LNCAP (cell line): Measurements from ENCODE around the gene PRR15.

Experiments
- TF ChIP-seq, protein P1 (sequence below): fragments of 450-650 bp; IDR thresholded peaks from 2 replicates; pipeline ENCODE4 v1.5.1; 2017; ENCODE audit warnings: mild to moderate bottlenecking

PRR15 gene

DNA sequence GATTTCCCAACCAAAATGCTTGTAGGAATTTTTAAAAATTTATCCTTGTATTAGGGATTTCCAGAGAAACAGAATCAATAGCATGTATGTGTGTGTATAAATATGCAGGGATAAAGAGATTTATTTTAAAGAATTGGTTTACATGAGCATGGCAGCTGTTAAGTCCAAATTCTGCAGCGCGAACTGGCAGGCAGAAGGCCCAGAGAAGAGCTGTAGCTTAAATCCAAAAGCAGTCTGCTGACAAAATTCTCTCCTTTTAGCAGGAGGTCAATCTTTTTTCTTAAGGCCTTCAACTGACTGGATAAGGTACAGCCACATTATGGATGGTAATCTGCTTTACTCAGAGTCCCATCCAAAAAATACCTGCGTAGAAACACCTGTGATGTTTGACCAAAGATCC is 42.0 kb downstream of the PRR15 start:
- TF ChIP-seq, protein P1, sequence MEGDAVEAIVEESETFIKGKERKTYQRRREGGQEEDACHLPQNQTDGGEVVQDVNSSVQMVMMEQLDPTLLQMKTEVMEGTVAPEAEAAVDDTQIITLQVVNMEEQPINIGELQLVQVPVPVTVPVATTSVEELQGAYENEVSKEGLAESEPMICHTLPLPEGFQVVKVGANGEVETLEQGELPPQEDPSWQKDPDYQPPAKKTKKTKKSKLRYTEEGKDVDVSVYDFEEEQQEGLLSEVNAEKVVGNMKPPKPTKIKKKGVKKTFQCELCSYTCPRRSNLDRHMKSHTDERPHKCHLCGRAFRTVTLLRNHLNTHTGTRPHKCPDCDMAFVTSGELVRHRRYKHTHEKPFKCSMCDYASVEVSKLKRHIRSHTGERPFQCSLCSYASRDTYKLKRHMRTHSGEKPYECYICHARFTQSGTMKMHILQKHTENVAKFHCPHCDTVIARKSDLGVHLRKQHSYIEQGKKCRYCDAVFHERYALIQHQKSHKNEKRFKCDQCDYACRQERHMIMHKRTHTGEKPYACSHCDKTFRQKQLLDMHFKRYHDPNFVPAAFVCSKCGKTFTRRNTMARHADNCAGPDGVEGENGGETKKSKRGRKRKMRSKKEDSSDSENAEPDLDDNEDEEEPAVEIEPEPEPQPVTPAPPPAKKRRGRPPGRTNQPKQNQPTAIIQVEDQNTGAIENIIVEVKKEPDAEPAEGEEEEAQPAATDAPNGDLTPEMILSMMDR: no peak

DNA sequence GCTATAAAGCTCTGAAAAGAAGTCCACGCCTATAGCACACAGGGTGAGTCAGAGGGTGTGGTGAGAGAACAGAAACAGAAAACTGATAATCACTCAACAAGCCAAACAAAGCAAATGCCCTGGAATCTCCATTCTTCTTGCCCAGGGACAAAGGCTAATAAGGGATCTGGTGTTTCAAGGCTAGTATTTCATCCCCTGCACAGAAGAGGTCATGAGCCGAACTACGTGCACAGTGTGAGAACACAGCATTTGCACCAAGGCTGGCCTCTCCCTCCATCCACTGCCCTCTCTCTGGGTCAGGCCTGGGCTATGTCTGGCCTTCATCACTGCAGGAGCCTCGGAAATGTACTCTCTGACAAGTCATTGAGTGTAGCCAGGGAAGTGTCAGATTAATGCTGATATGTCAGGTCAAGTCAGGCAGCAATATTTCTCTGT is 42.7 kb downstream of the PRR15 start:
- TF ChIP-seq, protein P1: no peak

DNA sequence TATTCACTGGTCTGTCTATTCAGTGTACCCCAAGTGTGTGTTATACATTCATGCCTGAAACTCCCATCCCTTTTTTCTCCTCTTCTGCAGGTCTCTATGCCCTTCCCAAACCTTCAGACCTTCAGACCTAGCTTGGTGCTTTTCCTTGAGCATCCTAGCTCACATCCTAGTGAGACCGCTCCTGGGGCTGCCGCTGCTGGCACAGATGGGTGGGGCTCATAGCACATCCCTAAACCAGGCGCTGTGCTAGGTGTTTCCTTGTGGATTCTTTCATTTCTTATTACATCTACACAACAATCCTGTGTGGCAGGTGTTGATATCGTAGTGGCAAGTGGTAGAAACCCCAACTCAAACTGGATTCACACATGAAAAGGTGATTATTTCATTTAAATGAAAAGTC is 43.2 kb downstream of the PRR15 start:
- TF ChIP-seq, protein P1: no peak

DNA sequence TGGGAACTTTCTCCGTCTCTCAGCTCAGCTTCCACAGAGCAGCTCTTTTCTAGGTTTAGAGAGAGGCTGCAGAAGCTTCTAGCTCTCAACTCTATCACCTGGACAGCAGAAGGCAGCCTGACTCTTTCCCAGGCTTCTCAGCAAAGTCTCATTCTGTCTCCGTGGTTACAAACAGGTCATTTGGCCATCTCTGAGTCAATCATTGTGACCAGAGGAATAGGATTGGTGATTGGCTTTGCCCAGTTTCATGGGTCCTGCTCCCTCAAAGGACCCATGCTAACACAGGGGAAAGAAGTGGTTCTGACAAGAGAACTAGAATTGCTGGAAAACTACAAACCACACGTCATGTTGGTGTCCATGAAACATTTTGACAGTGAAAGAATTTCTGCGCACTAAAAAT is 43.6 kb downstream of the PRR15 start:
- TF ChIP-seq, protein P1: no peak

DNA sequence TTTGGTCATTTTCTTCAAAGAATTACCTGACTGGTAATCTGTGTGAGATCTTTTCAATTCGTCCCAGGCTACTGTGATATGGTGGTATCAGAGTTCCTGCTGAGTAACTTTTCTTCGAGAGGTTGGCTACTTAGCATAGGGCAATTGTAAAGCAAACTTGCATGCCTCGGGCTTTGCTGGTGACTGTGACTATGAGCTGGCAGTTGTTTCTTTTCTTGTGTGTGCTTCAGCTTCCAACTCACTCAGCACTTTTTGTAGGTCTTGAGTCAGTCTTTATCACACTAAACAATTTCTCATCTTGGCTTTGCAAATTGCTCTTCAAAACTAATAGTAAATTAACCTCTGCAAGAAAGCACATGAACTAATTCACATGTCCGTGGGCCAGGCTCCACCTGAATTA is 44.3 kb downstream of the PRR15 start:
- TF ChIP-seq, protein P1: no peak

DNA sequence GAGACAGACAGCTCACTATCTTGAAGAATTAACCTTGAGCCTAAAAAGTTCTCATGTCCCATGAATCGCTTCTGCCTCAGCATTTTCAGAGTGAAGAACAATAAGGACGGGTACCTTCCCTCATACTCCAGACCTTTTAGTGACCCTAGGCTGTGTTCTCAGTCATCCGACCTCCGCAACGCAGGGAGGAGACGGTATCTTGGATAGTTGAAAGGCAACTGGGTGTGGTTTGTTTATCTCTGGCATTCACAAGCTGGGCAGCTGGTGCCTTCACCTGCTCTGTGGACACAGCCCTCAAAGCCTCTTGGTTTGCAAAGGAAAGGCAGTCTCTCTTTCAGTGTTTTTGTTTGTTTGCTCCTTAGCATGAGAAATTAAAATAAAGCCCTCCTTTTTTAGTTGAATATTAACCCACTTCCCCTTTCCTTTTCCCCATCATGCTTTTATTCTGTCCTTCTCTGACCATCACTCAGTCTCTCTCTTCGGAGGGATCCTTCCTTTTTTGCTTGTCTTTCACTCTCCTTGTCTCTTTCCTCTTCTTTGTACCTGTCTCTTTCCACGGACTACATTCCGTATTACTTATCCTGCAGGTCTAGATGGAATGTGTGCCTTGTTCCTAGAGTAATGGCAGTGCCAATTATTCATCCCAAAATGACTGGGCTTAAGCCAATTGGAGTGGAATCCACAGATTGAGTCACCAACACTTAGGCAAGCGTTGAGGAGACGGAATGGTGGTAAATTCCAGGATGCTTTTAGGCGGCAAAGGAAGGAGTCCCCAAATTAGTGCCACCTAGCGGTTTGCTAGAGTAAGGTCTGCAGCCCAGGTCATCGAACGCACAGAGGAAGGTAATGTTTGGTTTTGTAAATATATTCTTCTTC is 45.8 kb downstream of the PRR15 start:
- TF ChIP-seq, protein P1: peak; percentile 94

DNA sequence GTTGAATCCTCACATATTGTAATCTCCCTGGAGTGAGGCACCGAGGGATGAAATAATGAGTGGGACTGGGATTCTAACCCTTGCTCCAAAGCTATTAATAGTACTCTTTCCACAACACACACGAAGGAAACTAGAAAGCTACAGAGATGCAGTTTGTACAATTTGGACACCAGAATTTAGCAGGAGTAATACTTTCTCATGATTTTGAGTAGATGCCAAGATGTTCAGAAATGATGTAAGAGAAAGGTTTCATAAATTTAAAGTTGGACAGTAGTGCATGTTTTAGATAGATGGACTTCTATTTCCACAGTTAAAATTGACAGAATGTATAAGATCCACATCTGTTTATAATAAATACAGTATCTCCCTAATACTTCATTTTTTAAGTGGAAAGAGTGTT is 46.5 kb downstream of the PRR15 start:
- TF ChIP-seq, protein P1: peak; percentile 16; the same call in 1 of the 2 replicates
